GM19351 (cell line): ENCODE measurements around the gene LRRC38.

ENCODE experiments used
- ATAC-seq: cut with Tn5 transposase; IDR thresholded peaks from one replicate; pipeline ENCODE4 v1.9.1; 2021; ENCODE audit warnings: mild to moderate bottlenecking, moderate library complexity; ENCODE audit not compliant: unreplicated experiment

The LRRC38 gene

GRCh38 chr1:13517193-13517812 lies 3.5 kb upstream of the LRRC38 start:
- no peak for ATAC-seq

GRCh38 chr1:13516606-13517005 lies 2.8 kb upstream of the LRRC38 start:
- ATAC-seq = no peak

DNA sequence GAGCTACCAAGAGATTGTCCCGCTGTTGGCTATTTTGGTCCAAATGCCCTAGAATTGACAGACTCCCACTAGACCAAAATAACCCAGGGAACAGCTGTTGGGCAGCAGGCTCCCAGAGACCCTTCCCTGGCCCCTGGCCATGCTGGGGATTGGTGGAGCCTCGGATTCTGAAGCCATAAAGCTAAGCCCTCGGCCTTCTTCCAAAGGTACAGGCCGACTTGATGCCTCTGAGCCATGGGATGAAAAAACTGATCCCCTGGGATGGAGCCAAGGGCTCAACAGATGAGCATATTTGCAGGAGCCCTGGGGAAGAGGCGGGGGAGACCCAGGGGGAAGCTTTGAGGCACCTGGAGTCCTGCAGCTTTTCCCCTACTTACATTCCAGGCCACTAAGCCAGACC lies 1.0 kb upstream of the LRRC38 start:
- no peak for ATAC-seq

DNA sequence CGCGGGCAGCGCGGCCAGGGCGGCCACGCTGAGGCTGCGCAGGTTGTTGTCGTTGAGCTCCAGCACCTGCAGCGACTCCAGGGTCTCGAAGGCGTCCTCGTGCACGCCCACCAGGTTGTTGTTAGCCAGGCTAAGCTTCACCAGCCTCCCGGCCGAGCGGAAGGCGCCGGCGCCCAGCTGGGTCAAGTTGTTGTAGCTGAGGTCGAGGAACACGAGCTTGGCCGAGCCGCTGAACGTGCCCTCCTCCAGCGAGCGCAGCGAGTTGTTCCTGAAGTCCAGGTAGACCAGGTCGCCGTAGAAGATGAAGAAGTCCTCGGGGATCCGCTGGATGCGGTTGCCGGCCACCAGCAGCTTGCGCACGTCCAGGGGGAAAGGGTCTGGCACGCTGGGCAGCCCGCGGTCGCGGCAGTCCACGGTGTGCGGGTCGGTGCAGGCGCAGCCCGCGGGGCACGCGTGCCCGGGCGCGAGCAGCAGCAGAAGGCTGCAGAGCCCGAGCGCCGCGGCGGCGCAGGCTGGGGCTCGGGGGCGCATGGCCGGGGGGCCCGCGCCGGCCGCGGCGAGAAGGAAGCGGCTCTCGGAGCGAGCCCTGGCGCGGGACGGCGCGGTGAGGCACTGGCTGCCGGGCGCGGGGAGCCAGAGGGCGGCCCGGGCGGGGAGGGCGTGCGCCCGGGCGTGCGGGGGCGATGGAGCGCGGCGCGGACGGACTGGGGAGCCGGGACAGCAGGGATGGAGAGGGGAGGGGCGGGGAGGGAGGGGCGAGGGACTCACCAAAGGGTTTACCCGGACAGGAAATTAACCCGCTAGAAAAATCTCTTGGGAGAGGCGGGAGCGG lies 524 bp downstream of the LRRC38 start:
- no peak for ATAC-seq

GRCh38 chr1:13512472-13512871 lies 1.3 kb downstream of the LRRC38 start:
- ATAC-seq = no peak

GRCh38 chr1:13510499-13510898 lies 3.3 kb downstream of the LRRC38 start:
- no peak for ATAC-seq

DNA sequence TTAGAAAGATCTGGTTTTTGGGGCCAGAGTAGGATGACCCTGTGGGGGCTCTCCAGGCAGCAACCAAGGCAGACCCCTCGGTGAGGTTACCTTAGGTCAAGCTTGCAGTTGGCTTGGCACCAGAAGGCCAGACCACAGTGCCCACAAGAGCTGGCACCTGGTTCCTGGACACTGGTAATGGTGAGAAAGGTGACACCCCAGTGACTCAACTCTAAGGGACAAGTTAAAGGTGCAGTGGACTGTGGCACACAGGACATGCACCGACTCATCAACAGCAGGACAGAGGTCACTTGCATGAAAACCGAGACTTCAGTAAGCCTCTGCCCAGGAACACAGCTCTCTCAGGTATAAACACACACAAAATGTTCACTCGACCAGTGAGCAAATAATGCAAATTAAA lies 6.7 kb downstream of the LRRC38 start:
- ATAC-seq = no peak

DNA sequence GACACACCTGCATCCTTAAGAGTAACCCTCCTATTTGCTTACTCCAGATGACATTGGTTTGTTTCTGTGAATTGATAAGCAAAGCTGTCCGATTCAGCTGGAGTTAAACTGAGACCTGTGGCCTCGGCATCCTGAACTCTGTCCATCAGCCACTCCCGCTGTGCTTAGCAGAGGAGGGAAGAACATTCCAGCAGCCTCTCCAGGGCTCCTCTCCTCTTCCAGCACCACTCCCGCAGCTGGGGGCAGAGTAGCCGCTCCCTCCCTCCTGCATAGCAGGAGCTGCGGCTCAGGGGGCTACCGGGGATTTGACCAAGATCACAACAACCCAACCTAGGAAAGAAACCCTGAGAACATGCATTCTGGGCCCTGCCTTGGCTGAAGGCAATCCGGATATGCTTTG lies 8.8 kb downstream of the LRRC38 start:
- ATAC-seq = no peak

DNA sequence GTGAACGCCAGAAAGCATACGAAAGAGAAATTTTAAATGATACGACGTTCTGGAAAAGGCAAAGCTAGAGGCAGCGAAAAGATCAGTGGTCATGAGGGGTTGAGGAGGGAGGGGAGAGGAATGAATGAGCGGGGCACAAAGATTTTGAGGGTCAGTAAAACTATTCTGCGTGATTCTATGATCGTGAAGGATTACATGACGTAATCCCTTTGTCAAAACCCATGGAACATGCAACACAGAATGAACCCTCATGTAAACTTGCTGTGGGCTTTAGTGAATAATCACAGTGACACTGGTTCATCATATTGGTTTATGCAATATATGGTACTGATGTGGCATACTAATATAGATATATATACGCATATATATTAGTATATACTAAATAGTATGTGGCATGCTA lies 13.0 kb downstream of the LRRC38 start:
- ATAC-seq = no peak

DNA sequence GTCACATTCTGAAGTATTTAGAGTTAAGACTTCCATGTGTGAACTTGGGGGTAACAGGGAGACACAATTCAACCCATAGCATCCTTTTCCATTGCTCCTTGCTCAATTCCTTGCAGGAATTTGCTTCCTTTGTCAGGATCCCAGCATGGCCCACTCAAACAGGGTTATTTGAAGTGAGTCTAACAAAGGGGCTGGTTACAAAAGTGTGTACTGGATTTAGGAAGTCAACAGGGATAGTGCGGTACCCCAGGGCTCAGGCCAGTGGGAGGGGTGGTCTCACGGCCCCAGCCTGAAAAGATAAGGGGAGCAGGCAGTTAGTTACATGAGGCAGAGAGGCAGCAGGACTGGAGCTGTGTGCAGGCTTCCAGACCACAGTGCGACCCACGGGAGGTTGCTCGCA lies 14.4 kb downstream of the LRRC38 start:
- ATAC-seq = no peak

DNA sequence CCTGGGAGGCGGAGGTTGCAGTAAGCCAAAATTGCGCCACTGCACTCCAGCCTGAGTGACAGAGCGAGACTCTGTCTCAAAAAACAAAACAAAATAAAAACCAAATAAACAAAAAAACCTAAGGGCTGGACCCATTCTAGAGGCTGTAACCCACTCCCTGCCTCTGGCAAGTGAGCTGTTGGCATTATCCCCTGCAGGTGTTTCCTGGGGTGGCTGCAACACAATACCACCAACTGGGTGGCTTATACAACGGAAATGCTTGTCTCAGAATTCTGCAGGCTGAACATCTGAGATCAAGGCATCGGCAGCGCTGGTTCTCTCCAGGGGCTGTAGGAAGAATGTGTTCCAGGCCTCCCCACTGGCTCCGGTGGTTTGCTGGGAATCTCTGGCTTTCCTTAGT lies 15.2 kb downstream of the LRRC38 start:
- ATAC-seq = no peak

DNA sequence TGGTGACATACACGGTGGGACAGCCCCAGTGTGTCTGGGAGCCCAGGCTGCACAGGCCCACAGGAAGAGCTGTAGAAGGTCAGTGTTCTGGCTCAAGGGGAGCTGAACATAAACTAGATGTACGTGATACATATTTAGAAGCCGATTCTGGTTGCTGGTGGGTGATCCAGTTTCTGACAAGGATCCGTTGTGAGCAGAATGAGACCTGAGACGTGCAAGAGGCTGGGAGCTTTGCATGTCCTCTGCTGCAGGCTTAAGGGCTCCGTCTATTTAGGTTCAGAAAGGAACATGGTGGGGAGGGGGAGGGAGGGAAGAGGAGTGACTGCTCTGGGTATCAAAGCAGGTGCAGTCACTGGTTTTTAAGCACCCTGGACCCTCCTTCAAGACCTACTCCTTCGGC lies 18.6 kb downstream of the LRRC38 start:
- ATAC-seq = no peak

GRCh38 chr1:13494712-13495111 lies 19.1 kb downstream of the LRRC38 start:
- ATAC-seq = no peak

- peak; percentile 92 for ATAC-seq
Measured at GRCh38 chr1:13494025-13494424, 19.8 kb downstream of the LRRC38 start.

GRCh38 chr1:13492711-13493110 lies 21.1 kb downstream of the LRRC38 start:
- no peak for ATAC-seq

DNA sequence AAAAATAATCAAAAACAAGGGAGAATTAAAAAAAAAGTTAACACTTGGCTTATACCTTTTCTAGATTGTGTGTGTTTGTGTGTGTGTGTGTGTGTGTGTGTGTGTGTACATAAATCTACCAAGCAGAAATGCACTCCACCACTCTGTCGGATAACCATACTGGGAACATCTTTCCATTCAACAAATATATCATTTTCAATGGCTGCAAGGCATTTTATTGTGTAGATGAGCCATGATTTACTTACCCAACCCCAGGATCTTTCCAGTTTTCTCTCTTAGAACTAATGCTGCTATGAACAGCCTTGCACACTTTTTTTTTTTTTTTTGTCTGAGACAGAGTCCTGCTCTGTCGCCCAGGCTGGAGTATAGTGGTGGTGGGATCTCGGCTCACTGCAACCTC lies 25.8 kb downstream of the LRRC38 start:
- ATAC-seq = no peak

GRCh38 chr1:13487143-13487868 lies 26.5 kb downstream of the LRRC38 start:
- no peak for ATAC-seq

DNA sequence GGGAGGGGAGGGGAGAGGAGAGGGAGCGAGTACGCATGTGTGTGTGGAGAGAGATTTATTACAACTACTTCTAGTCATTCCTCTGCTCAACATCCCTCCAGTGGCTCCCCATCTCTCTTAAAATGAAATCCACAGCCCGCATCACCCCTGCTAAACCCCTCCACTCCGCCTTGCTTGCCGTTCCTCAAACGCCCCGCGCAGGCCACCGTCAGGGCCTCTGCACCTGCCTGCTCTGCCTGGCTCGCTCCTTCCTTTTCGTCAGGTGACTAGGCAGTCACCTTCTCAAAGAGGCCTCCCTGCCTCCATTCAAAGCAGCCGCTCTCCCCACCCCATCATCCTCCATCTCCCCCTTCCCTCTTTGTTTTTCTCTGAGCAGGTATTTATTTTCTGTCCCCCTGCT lies 29.9 kb downstream of the LRRC38 start:
- no peak for ATAC-seq

GRCh38 chr1:13482600-13482999 lies 31.2 kb downstream of the LRRC38 start:
- no peak for ATAC-seq

- no peak for ATAC-seq
Measured at GRCh38 chr1:13479171-13479856, 34.5 kb downstream of the LRRC38 start.

DNA sequence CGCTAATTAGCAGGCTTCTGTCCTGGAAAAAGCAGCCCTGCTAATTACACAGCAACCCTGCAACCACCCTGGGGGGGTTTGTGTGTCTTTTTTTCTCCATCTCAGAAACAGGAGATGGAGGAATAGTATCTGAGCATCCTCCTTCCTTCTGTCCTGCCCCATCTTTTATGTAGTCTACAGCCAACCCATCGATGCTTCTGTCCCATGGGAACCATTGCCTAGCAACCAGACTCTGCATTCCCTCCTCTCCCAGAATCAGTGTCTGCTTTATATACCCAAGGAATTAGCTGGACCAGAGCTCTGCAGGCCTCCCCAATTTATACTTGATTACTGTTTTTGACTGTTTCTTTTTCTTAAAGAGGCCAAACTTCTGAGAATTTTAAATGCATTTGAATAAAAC lies 35.1 kb downstream of the LRRC38 start:
- no peak for ATAC-seq
